CD8-positive, alpha-beta memory T cell (primary cell): ENCODE data around the gene RRBP1. TPM values are rescaled to one million over a fixed set of nuclear protein-coding genes. Genes with fewer than 3 reads are reported as not detected.
A peak's percentile ranks its signal among the peaks of the same experiment; 100 is the strongest.

ENCODE experiments used
- CTCF ChIA-PET: fragments of 350-600 bp; sonication (Branson Sonifier 250); formaldehyde crosslinking; loops from one replicate; lab custom pipeline; 2021; ENCODE audit warnings: antibody characterized with exemption; lab: Charles Lee
- POLR2A ChIA-PET: fragments of 350-600 bp; sonication (Branson Sonifier 250); formaldehyde crosslinking; loops from one replicate; lab custom pipeline; 2021; ENCODE audit warnings: antibody characterized with exemption; lab: Charles Lee
- DNase-seq, 5 donors: peaks; one replicate each; pipeline versions ENCODE4 v3.0.0 to v3.0.0-alpha.2; 2020 to 2022; ENCODE audit warnings: mixed read lengths in 1 of 5
- H3K27ac ChIP-seq: one replicate; pipeline ENCODE4 v1.7.0; 2013; ENCODE audit warnings: low read depth, mild to moderate bottlenecking, low read length, moderate library complexity
- H3K27me3 ChIP-seq: 2 replicates; pipeline ENCODE4 v1.7.0; 2013; ENCODE audit warnings: low read length, mild to moderate bottlenecking; ENCODE audit not compliant: insufficient read depth, poor library complexity, severe bottlenecking
- H3K36me3 ChIP-seq: 2 replicates; pipeline ENCODE4 v1.7.0; 2013; ENCODE audit warnings: mild to moderate bottlenecking, low read length, moderate library complexity; ENCODE audit not compliant: insufficient read depth
- H3K4me1 ChIP-seq: 2 replicates; pipeline ENCODE4 v1.7.0; 2013; ENCODE audit warnings: mild to moderate bottlenecking, low read length, moderate library complexity; ENCODE audit not compliant: insufficient read depth
- H3K4me3 ChIP-seq: 2 replicates; pipeline ENCODE4 v1.7.0; 2013; ENCODE audit warnings: mild to moderate bottlenecking, low read length
- H3K9me3 ChIP-seq: 2 replicates; pipeline ENCODE4 v1.7.0; 2013; ENCODE audit warnings: mild to moderate bottlenecking, low read length
- H3K27ac Mint-ChIP-seq, 8 donors: one replicate each; pipeline ENCODE4 v1.8.0; 2020 to 2021; ENCODE audit warnings: mixed read lengths in 8 of 8, mild to moderate bottlenecking in 6 of 8, inconsistent platforms in 3 of 8, moderate library complexity in 3 of 8
- H3K27me3 Mint-ChIP-seq, 2 donors: one replicate each; pipeline ENCODE4 v1.8.0; 2020 to 2021; ENCODE audit warnings: mixed read lengths in 2 of 2, mild to moderate bottlenecking in 1 of 2, moderate library complexity in 1 of 2
- H3K36me3 Mint-ChIP-seq, 3 donors: one replicate each; pipeline ENCODE4 v1.8.0; 2020 to 2021; ENCODE audit warnings: mixed read lengths in 3 of 3, inconsistent platforms in 1 of 3, mild to moderate bottlenecking in 1 of 3
- H3K4me1 Mint-ChIP-seq, 3 donors: one replicate each; pipeline ENCODE4 v1.8.0; 2020 to 2021; ENCODE audit warnings: mixed read lengths in 3 of 3, inconsistent platforms in 1 of 3, mild to moderate bottlenecking in 1 of 3
- H3K4me3 Mint-ChIP-seq, 7 donors: one replicate each; pipeline ENCODE4 v1.8.0; 2020 to 2021; ENCODE audit warnings: mixed read lengths in 7 of 7, mild to moderate bottlenecking in 6 of 7, moderate library complexity in 4 of 7, inconsistent platforms in 2 of 7
- H3K9me3 Mint-ChIP-seq, 5 donors: one replicate each; pipeline ENCODE4 v1.8.0; 2020 to 2022; ENCODE audit warnings: mixed read lengths in 5 of 5, mild to moderate bottlenecking in 3 of 5, moderate library complexity in 2 of 5, inconsistent platforms in 1 of 5
- polyA plus RNA-seq: library from polyadenylated mRNA; unstranded; fragments of 300-500 nt; fragmentation: Illumina TruSeq; gene quantifications from one replicate; pipeline ENCODE4 v1.2.3, GENCODE V29; 2021
- total RNA-seq, 2 experiments: library from RNA; stranded (reverse); gene quantifications; one replicate each; pipeline ENCODE4 v1.2.3, GENCODE V29; 2021

Gene RRBP1
- total and polyA plus RNA-seq, 3 experiments from 2014 or later = 17.4 to 25.3 (median 22.8) TPM

- ChIA-PET POLR2A (no interaction called here), CTCF (interaction anchor here (1.2 to 2.0 kb wide), 2 partner anchors 64 to 426 kb away, joined by 7 to 10 read pairs; no protein-coding TSS in a partner anchor)
- peak overlapping the region; percentile 10 to 95 (median 58) for H3K4me3 Mint-ChIP-seq
- H3K27me3 ChIP-seq = no peaks in the 10 kb centered on the region
- peak in 2 of 5 donors; percentile 13 to 19 for DNase-seq
- peaks cover 12% of the 10 kb centered on the region for H3K4me1 ChIP-seq
- no peaks in the 10 kb centered on the region for H3K36me3 ChIP-seq
- H3K27ac ChIP-seq = peak overlapping the region; percentile 25
- H3K4me1 Mint-ChIP-seq = peaks cover 28 to 44% (median 31%) of the 10 kb centered on the region in 3 donors
- peaks cover 2 to 6% of the 10 kb centered on the region in 2 donors for H3K27me3 Mint-ChIP-seq
- no peak overlapping the region for H3K4me3 ChIP-seq
- H3K9me3 ChIP-seq = no peaks in the 10 kb centered on the region
- peaks cover 0 to 10% (median 0%) of the 10 kb centered on the region in 3 donors for H3K36me3 Mint-ChIP-seq
- peak overlapping the region in 4 of 8 donors; percentile 50 to 72 (median 58) for H3K27ac Mint-ChIP-seq
- no peaks in the 10 kb centered on the region for H3K9me3 Mint-ChIP-seq
Observed at GRCh38 chr20:17568972-17569521, 113.0 kb downstream of the RRBP1 start.

DNA sequence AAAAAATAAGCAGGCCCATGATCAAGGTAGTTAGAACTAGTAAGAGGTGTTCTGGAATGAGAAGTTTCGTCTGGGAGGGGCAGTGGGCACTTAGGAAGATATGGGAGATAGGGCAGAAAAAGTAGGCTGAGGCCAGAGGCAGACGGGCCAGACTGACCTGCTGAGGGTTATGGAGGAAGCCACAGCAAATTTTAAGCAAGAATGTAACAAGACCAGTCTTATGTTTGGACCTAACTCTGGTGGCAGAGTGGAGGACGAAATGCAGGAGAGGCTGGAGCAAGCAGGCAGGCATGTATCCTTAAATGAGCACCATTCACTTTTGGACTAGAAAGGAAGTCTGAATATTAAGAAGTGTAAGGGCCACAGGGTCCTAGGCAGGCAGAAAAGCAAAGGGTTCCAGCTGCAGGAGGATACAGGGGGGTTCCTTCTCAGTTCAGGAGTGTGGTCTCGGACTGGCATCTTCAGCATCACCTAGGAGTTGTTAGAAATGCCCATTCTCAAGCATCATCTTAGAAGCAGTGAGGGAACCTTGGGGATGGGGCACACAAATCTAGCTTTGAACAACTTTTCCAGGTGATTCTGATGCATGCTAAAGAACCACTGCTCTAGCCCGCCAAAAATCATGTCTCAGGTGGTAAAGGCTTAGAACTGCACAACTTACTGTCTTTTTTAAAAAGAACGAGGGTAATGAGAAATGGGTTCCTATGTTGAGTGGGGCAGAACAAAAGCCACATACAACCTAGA lies 113.8 kb downstream of the RRBP1 start:
- CTCF ChIA-PET = no interaction called here
- POLR2A ChIA-PET = no interaction called here

GRCh38 chr20:17566345-17566744 lies 115.7 kb downstream of the RRBP1 start:
- H3K27ac Mint-ChIP-seq = no peak overlapping the region
- H3K27ac ChIP-seq = no peak overlapping the region
- H3K36me3 Mint-ChIP-seq = peaks cover 0 to 9% (median 0%) of the 10 kb centered on the region in 3 donors
- H3K36me3 ChIP-seq = no peaks in the 10 kb centered on the region
- H3K27me3 Mint-ChIP-seq = peaks cover 4 to 11% of the 10 kb centered on the region in 2 donors
- peaks cover 6% of the 10 kb centered on the region for H3K4me1 ChIP-seq
- H3K9me3 ChIP-seq = no peaks in the 10 kb centered on the region
- H3K4me3 Mint-ChIP-seq = peak overlapping the region in 1 of 7 donors; percentile 20
- CTCF ChIA-PET = no interaction called here
- DNase-seq = no peak
- H3K27me3 ChIP-seq = no peaks in the 10 kb centered on the region
- POLR2A ChIA-PET = no interaction called here
- no peak overlapping the region for H3K4me3 ChIP-seq
- H3K9me3 Mint-ChIP-seq = no peaks in the 10 kb centered on the region
- H3K4me1 Mint-ChIP-seq = peaks cover 8 to 18% (median 8%) of the 10 kb centered on the region in 3 donors

More for the DNA sequence above, 113.8 kb downstream of the RRBP1 start:
- H3K4me3 ChIP-seq = no peak overlapping the region
- H3K9me3 ChIP-seq = no peaks in the 10 kb centered on the region
- peaks cover 24 to 37% (median 27%) of the 10 kb centered on the region in 3 donors for H3K4me1 Mint-ChIP-seq
- H3K36me3 ChIP-seq = no peaks in the 10 kb centered on the region
- H3K4me1 ChIP-seq = peaks cover 12% of the 10 kb centered on the region
- H3K27ac ChIP-seq = no peak overlapping the region
- H3K27ac Mint-ChIP-seq = peak overlapping the region in 5 of 8 donors; percentile 0 to 73 (median 54)
- H3K27me3 Mint-ChIP-seq = peaks cover 4 to 11% of the 10 kb centered on the region in 2 donors
- H3K36me3 Mint-ChIP-seq = peaks cover 0 to 10% (median 0%) of the 10 kb centered on the region in 3 donors
- H3K4me3 Mint-ChIP-seq = peak overlapping the region; percentile 10 to 84 (median 58)
- H3K9me3 Mint-ChIP-seq = no peaks in the 10 kb centered on the region
- no peak for DNase-seq
- no peaks in the 10 kb centered on the region for H3K27me3 ChIP-seq

DNA sequence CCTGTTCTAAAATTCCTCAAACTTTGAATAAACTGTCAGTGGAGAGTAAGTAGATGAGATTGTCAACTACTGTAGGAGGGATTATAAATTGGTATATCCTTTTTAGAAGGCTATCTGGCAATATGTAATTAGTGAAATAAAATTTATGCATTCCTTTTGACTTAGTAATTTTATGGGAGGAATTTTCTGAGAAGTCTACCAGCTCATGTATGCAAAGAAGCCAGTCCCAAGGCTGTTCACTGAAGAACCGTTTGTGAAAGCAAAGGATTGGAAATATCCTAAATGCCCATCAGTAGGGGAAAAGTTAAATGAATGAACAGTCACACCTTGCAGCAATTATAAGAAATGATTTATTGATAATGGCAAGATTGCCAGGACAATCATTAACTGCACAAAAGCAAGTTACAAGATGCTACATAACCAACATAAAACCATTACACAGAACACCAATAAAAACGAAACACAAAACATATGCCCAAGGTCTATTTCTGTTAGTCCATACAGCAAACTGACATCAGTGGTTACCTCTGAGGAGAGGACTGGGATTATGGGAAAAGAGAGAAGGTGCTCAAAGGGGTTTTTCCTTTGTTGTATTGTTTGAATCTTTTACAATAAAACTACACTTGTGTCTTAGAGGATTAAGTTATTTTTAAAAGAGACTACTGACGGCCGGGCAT lies 116.7 kb downstream of the RRBP1 start:
- Mint-ChIP-seq H3K27me3 (peaks cover 4 to 11% of the 10 kb centered on the region in 2 donors), H3K4me1 (peaks cover 0 to 8% (median 2%) of the 10 kb centered on the region in 3 donors), H3K27ac (peak overlapping the region in 1 of 8 donors; percentile 54), H3K4me3 (peak overlapping the region in 1 of 7 donors; percentile 20), H3K9me3 (no peaks in the 10 kb centered on the region), H3K36me3 (peaks cover 0 to 2% (median 0%) of the 10 kb centered on the region in 3 donors)
- Histone ChIP-seq H3K4me3 (no peak overlapping the region), H3K27me3 (no peaks in the 10 kb centered on the region), H3K9me3 (no peaks in the 10 kb centered on the region), H3K36me3 (no peaks in the 10 kb centered on the region), H3K27ac (no peak overlapping the region), H3K4me1 (no peaks in the 10 kb centered on the region)
- ChIA-PET CTCF (no interaction called here), POLR2A (no interaction called here)
- no peak for DNase-seq

Other genes with a start within 250 kb of the RRBP1 start
- under 1 TPM; 0.24 to 0.26 TPM for gene BFSP1, start 150.9 kb downstream of the RRBP1 start, total RNA-seq
- gene BFSP1, start 150.9 kb downstream of the RRBP1 start, polyA plus RNA-seq = 1.8 TPM
- gene DSTN, start 112.2 kb downstream of the RRBP1 start, total RNA-seq = 10 to 100 TPM; 66.4 to 66.9 TPM
- gene DSTN, start 112.2 kb downstream of the RRBP1 start, polyA plus RNA-seq = 135 TPM
- not detected for gene BANF2, start 17.7 kb upstream of the RRBP1 start, total RNA-seq
- not detected for gene BANF2, start 17.7 kb upstream of the RRBP1 start, polyA plus RNA-seq